ENCODE data around the gene C5orf63. TPM values are rescaled to one million over a fixed set of nuclear protein-coding genes. Genes with fewer than 3 reads are reported as not detected.
A peak's percentile ranks its signal among the peaks of the same experiment; 100 is the strongest.

C5orf63 gene
- total and polyA plus RNA-seq, 9 of the 15 experiments (the other 6 are each of a cell fraction or from before 2014, with no cell fraction given), result 1.8 to 24.6 (median 6.2) TPM

DNA sequence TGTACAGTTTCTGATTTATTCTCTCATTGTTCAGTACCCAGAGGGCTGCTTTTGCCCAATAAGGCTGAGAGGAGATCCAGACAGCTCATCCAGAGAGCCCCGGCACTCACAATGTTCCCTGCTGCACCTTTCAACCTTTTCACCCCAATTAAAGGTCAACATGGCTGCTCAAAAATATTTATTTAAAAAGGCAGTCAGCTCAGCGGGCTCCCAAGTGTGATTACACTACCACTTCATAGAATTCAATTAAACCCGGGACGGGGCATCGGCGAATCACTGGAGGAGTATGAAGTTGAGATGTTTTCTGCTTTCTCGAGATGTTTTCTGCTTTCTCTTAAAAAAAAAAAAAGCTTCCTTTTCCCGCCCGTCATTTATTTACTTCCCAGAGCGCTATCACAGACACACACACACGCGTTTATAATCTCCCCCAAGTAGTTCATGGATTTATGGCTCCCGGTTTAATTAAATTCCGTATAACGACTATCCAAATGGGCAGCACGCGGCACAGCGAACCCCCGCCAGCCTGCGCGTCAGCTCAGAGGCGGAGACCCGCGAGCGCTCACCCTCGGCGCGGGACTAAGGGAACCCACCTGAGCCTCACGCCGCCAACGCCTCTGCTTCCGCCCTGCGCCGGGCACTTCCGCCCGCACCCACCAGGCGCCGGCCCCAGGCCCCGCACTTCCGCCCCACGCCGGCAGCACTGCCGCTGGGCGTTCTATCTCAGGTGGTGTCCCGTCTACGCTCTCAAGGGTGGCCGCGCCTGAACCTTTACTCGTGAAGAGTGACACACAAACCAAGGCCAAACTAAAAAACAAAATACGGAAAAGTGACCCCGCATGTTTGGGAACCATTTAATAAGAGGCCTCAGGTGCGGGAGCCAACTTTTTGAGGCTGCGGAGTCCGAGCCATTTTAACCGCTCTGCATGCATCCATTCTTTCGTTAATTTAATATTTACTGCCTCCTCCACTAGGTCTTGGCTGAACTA, at the start of gene C5orf63 (continued):
- TF ChIP-seq NR4A1 (CRISPR knock-in tag; IDR thresholded peaks at IDR 0.05) (no peak), NR4A1 (tag; IDR thresholded peaks at IDR 0.05) (no peak), FOXK2 (conservative IDR thresholded peaks at IDR 0.05 in 1 of 2, IDR thresholded peaks at IDR 0.05 in 1 of 2; ENCODE audit: low read depth in 2 of 2) (no peak), POLR2A (conservative IDR thresholded peaks at IDR 0.05) (peak; percentile 73), MEF2A (IDR thresholded peaks at IDR 0.05; ENCODE audit: control insufficient read depth, low read depth, low read length) (no peak), TARDBP (IDR thresholded peaks at IDR 0.05) (no peak), ZNF668 (CRISPR knock-in tag; IDR thresholded peaks at IDR 0.05) (no peak), TAF7 (tag; IDR thresholded peaks at IDR 0.05) (no peak), EHMT2 (IDR thresholded peaks at IDR 0.05) (no peak), POLR2B (IDR thresholded peaks at IDR 0.05; ENCODE audit: low read depth, partially characterized antibody) (no peak), ELF2 (CRISPR knock-in tag; IDR thresholded peaks at IDR 0.05) (0 out of 2 replicates have a peak, but pooled peaks have one; percentile 48), ZNF133 (CRISPR knock-in tag; IDR thresholded peaks at IDR 0.05) (no peak), SRSF3 (IDR thresholded peaks at IDR 0.05; ENCODE audit: insufficient read depth, low read length) (no peak), ZNF316 (IDR thresholded peaks at IDR 0.05) (no peak), ZEB2 (IDR thresholded peaks at IDR 0.05) (no peak)
- TF ChIP-seq, protein P1, sequence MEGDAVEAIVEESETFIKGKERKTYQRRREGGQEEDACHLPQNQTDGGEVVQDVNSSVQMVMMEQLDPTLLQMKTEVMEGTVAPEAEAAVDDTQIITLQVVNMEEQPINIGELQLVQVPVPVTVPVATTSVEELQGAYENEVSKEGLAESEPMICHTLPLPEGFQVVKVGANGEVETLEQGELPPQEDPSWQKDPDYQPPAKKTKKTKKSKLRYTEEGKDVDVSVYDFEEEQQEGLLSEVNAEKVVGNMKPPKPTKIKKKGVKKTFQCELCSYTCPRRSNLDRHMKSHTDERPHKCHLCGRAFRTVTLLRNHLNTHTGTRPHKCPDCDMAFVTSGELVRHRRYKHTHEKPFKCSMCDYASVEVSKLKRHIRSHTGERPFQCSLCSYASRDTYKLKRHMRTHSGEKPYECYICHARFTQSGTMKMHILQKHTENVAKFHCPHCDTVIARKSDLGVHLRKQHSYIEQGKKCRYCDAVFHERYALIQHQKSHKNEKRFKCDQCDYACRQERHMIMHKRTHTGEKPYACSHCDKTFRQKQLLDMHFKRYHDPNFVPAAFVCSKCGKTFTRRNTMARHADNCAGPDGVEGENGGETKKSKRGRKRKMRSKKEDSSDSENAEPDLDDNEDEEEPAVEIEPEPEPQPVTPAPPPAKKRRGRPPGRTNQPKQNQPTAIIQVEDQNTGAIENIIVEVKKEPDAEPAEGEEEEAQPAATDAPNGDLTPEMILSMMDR (IDR thresholded peaks at IDR 0.05 in 2 of 3, conservative IDR thresholded peaks at IDR 0.05 in 1 of 3; ENCODE audit: insufficient read depth in 2 of 3, low read depth in 1 of 3, low read length in 3 of 3), result no peak
- TF ChIP-seq, protein P2, sequence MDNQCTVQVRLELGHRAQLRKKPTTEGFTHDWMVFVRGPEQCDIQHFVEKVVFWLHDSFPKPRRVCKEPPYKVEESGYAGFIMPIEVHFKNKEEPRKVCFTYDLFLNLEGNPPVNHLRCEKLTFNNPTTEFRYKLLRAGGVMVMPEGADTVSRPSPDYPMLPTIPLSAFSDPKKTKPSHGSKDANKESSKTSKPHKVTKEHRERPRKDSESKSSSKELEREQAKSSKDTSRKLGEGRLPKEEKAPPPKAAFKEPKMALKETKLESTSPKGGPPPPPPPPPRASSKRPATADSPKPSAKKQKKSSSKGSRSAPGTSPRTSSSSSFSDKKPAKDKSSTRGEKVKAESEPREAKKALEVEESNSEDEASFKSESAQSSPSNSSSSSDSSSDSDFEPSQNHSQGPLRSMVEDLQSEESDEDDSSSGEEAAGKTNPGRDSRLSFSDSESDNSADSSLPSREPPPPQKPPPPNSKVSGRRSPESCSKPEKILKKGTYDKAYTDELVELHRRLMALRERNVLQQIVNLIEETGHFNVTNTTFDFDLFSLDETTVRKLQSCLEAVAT (IDR thresholded peaks at IDR 0.05), result no peak
- TF ChIP-seq, protein P3, sequence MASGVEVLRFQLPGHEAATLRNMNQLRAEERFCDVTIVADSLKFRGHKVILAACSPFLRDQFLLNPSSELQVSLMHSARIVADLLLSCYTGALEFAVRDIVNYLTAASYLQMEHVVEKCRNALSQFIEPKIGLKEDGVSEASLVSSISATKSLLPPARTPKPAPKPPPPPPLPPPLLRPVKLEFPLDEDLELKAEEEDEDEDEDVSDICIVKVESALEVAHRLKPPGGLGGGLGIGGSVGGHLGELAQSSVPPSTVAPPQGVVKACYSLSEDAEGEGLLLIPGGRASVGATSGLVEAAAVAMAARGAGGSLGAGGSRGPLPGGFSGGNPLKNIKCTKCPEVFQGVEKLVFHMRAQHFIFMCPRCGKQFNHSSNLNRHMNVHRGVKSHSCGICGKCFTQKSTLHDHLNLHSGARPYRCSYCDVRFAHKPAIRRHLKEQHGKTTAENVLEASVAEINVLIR (CRISPR knock-in tag; IDR thresholded peaks at IDR 0.05), result no peak
- TF ChIP-seq, protein P4, sequence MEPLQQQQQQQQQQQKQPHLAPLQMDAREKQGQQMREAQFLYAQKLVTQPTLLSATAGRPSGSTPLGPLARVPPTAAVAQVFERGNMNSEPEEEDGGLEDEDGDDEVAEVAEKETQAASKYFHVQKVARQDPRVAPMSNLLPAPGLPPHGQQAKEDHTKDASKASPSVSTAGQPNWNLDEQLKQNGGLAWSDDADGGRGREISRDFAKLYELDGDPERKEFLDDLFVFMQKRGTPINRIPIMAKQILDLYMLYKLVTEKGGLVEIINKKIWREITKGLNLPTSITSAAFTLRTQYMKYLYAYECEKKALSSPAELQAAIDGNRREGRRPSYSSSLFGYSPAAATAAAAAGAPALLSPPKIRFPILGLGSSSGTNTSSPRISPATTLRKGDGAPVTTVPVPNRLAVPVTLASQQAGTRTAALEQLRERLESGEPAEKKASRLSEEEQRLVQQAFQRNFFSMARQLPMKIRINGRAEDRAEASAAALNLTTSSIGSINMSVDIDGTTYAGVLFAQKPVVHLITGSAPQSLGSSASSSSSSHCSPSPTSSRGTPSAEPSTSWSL (CRISPR knock-in tag; IDR thresholded peaks at IDR 0.05; ENCODE audit: borderline replicate concordance), result no peak
- TF ChIP-seq, protein P5, sequence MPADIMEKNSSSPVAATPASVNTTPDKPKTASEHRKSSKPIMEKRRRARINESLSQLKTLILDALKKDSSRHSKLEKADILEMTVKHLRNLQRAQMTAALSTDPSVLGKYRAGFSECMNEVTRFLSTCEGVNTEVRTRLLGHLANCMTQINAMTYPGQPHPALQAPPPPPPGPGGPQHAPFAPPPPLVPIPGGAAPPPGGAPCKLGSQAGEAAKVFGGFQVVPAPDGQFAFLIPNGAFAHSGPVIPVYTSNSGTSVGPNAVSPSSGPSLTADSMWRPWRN (IDR thresholded peaks at IDR 0.05; ENCODE audit: low read depth), result no peak
- TF ChIP-seq, protein P6, sequence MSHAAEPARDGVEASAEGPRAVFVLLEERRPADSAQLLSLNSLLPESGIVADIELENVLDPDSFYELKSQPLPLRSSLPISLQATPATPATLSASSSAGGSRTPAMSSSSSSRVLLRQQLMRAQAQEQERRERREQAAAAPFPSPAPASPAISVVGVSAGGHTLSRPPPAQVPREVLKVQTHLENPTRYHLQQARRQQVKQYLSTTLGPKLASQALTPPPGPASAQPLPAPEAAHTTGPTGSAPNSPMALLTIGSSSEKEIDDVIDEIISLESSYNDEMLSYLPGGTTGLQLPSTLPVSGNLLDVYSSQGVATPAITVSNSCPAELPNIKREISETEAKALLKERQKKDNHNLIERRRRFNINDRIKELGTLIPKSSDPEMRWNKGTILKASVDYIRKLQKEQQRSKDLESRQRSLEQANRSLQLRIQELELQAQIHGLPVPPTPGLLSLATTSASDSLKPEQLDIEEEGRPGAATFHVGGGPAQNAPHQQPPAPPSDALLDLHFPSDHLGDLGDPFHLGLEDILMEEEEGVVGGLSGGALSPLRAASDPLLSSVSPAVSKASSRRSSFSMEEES (CRISPR knock-in tag; IDR thresholded peaks at IDR 0.05), result no peak
